Gastroesophageal sphincter (tissue), 4 donors: ENCODE results near the gene C11orf52. TPM values are rescaled to one million over a fixed set of nuclear protein-coding genes. Genes with fewer than 3 reads are reported as not detected.
"Not testable (repeated sequence)": the region's sequence is repeated elsewhere in the genome, so short reads cannot be mapped to it uniquely, and the experiment has no call there.

Experiments used
- ATAC-seq: fragments of 150-250 bp; one replicate; pipeline ENCODE4 v1.9.1; 2016; ENCODE audit warnings: mild to moderate bottlenecking, moderate library complexity
- H3K27ac ChIP-seq, 4 donors: fragments of 200-600 bp; sonication (generic) in 3 of 4; 1 replicate in 3 of 4; 2 replicates in 1 of 4; pipeline ENCODE4 v1.5.1; 2016 to 2019
- H3K27me3 ChIP-seq: fragments of 200-600 bp; sonication (generic); one replicate; pipeline ENCODE4 v1.5.1; 2019
- H3K36me3 ChIP-seq, 2 donors: fragments of 200-600 bp; sonication (generic); one replicate each; pipeline ENCODE4 v1.5.1; 2019; ENCODE audit warnings: control low read depth in 1 of 2
- H3K4me1 ChIP-seq, 3 donors: fragments of 200-600 bp; sonication (generic); 1 replicate in 2 of 3; 2 replicates in 1 of 3; pipeline ENCODE4 v1.5.1; 2016 to 2019; ENCODE audit warnings: control low read depth in 2 of 3
- H3K4me3 ChIP-seq, 2 donors: fragments of 200-600 bp; sonication (generic); one replicate each; pipeline ENCODE4 v1.5.1; 2019; ENCODE audit warnings: mild to moderate bottlenecking in 1 of 2, moderate library complexity in 1 of 2
- H3K9me3 ChIP-seq, 3 donors: fragments of 200-600 bp; sonication (generic); one replicate each; pipeline ENCODE4 v1.5.1; 2017 to 2019; ENCODE audit warnings: control low read depth in 2 of 3
- CTCF ChIP-seq, 4 experiments: fragments of 200-600 bp in 2 of 4; fragments of 450-650 bp in 2 of 4; sonication (generic) in 1 of 4; IDR thresholded peaks; one replicate each; pipeline ENCODE4 v1.5.1; 2017 to 2019; ENCODE audit warnings: antibody characterized with exemption in 4 of 4, mild to moderate bottlenecking in 2 of 4, moderate library complexity in 2 of 4
- EP300 ChIP-seq: sonication (generic); formaldehyde crosslinking; IDR thresholded peaks from one replicate; pipeline ENCODE4 v1.6.1; 2017; ENCODE audit warnings: antibody characterized with exemption, mild to moderate bottlenecking
- POLR2A ChIP-seq, 2 donors: fragments of 450-650 bp; IDR thresholded peaks; one replicate each; pipeline ENCODE4 v1.6.1; 2017; ENCODE audit warnings: antibody characterized with exemption in 2 of 2, mild to moderate bottlenecking in 2 of 2, moderate library complexity in 1 of 2
- POLR2AphosphoS5 ChIP-seq: sonication (generic); formaldehyde crosslinking; IDR thresholded peaks from one replicate; pipeline ENCODE4 v1.6.1; 2017; ENCODE audit warnings: antibody characterized with exemption
- WGBS, 2 donors: methylation state at CpG; one replicate each; pipeline ENCODE4 v1.1.5; 2018; ENCODE audit warnings: low coverage in 1 of 2; 5-methylcytosine and 5-hydroxymethylcytosine counted together
- total RNA-seq, 4 donors: library from RNA; depleted of rRNA; stranded (reverse); fragments of >200 nt; gene quantifications; one replicate each; pipeline ENCODE4 v1.1.0, GENCODE V29; 2016

The C11orf52 gene
- total RNA-seq, 4 donors from 2014 or later = 2.4 to 3.3 (median 3.1) TPM; not detected in 1

DNA sequence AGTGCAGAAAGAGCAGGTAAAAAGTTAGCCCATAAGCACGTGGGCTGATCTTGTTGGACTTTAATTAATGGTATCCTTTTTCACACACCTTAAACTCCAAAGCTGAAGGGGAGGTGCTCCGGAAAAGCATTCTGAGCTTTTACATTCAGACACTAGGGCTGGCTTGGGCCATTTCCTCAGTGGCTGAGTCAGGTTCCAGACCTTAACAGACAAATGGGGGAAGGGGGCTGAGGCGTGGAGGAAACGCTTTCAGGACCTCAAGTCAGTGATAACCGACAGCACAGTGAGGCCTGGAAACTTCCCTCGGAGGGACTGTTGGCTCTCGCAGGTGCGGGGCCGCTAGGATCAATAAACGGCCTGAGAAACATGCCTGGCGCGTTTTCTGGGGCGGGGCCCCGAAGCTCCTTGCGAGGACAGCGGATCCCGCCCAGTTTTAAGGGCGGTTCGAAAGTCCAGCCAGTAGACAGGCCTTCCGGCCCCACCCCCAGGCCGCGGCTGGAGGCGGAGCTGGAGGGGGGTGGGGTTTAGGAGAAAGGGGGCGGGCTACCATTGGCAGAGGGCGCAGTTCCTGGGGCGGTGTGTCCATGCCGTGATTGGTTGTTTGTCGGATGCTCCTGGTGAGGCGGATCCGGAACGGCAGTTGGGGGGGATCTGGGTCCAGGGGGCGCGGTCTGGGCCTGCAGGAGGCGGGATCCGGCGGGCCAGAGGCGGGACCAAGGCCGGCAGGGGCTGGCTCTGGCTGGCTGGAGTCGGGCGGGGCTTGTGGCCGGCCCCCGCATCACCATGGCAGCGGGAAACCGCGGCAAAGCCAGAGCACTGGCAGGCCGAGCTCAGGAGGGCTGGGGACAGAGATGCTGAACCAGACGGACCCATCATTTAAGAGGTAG lies 8.0 kb downstream of the C11orf52 start:
- TF ChIP-seq EP300 (no peak), POLR2A (IDR thresholded peaks at IDR 0.05) (peak; percentile 37 to 38), CTCF (IDR thresholded peaks at IDR 0.05) (peak in 2 of 4 experiments; percentile 44 to 47), POLR2AphosphoS5 (peak; percentile 45)
- Histone ChIP-seq H3K27me3 (no peaks in the 10 kb centered on the region), H3K4me3 (peak overlapping the region; percentile 16 to 43), H3K4me1 (peaks cover 8 to 57% (median 28%) of the 10 kb centered on the region in 3 donors), H3K27ac (peak overlapping the region; percentile 76 to 96 (median 92)), H3K36me3 (no peaks in the 10 kb centered on the region), H3K9me3 (no peaks in the 10 kb centered on the region)
- peak; percentile 93 for ATAC-seq
- 0% methylated on average over 2 to 4 of the region's 47 CpGs for WGBS, 2 donors

DNA sequence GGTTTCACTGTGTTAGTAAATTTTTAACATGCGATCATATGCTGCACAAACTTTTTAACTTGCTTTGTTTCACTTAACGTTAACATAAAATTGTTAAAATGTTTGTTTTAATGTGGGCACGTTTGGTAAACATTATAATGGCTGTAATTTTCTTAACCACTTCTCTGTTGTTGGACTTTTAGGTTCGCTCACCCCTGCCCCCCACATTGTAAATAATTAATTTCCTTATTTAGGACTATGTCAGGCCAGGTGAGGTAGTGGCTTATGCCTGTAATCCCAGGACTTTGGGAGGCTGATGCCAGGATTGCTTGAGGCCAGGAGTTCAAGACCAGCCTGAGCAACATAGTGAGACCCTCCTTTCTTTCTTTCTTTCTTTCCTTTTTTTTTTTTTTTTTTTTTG lies 11.8 kb downstream of the C11orf52 start:
- H3K4me1 ChIP-seq = peaks cover 0 to 43% (median 11%) of the 10 kb centered on the region in 3 donors
- no peak for TF ChIP-seq POLR2AphosphoS5
- no peak for TF ChIP-seq EP300
- TF ChIP-seq POLR2A (IDR thresholded peaks at IDR 0.05) = no peak
- TF ChIP-seq CTCF (IDR thresholded peaks at IDR 0.05) = no peak
- no peaks in the 10 kb centered on the region for H3K27me3 ChIP-seq
- 71 to 76% methylated on average over 4 of the region's 4 CpGs for WGBS, 2 donors
- H3K36me3 ChIP-seq = no peaks in the 10 kb centered on the region
- H3K27ac ChIP-seq = no peak overlapping the region
- no peak overlapping the region for H3K4me3 ChIP-seq
- ATAC-seq = no peak
- H3K9me3 ChIP-seq = no peaks in the 10 kb centered on the region

GRCh38 chr11:111932611-111932950 lies 13.9 kb downstream of the C11orf52 start:
- 84 to 88% methylated on average over 2 of the region's 2 CpGs for WGBS, 2 donors
- ATAC-seq = no peak
- H3K4me1 ChIP-seq = peaks cover 3 to 44% (median 15%) of the 10 kb centered on the region in 3 donors
- no peaks in the 10 kb centered on the region for H3K27me3 ChIP-seq
- H3K36me3 ChIP-seq = no peaks in the 10 kb centered on the region
- no peak overlapping the region for H3K27ac ChIP-seq
- H3K4me3 ChIP-seq = no peak overlapping the region
- TF ChIP-seq EP300 (no peak), POLR2AphosphoS5 (no peak), CTCF (IDR thresholded peaks at IDR 0.05) (no peak), POLR2A (IDR thresholded peaks at IDR 0.05) (no peak)
- H3K9me3 ChIP-seq = no peaks in the 10 kb centered on the region

DNA sequence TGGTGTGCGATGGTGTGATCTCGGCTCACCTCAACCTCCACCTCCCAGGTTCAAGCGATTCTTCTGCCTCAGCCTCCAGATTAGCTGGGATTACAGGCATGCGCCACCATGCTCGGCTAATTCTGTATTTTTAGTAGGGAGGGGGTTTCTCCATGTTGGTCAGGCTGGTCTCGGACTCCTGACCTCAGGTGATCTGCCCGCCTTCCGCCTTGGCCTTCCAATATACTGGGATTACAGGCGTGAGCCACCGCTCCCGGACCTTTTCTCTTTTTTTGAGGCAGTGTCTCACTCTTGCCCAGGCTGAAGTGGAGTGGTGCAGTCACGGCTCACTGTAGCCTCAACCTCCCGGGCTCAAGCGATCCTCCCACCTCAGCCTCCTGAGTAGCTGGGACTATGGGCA lies 14.5 kb downstream of the C11orf52 start:
- H3K27me3 ChIP-seq, ATAC-seq: not testable (repeated sequence)
- WGBS, 2 donors = 93 to 95% methylated on average over 2 to 11 of the region's 14 CpGs

GRCh38 chr11:111933872-111934271 lies 15.2 kb downstream of the C11orf52 start:
- 18 to 35% methylated on average over 1 of the region's 1 CpG for WGBS, 2 donors
- Histone ChIP-seq H3K27me3 (no peaks in the 10 kb centered on the region), H3K9me3 (no peaks in the 10 kb centered on the region), H3K4me3 (no peak overlapping the region), H3K36me3 (no peaks in the 10 kb centered on the region), H3K4me1 (peaks cover 3 to 54% (median 25%) of the 10 kb centered on the region in 3 donors), H3K27ac (peak overlapping the region in 2 of 4 donors; percentile 85 to 88)
- ATAC-seq = no peak
- TF ChIP-seq EP300 (no peak), POLR2AphosphoS5 (no peak), POLR2A (IDR thresholded peaks at IDR 0.05) (no peak), CTCF (IDR thresholded peaks at IDR 0.05) (no peak)

More for the DNA sequence above, 14.5 kb downstream of the C11orf52 start:
- peak overlapping the region in 1 of 4 donors; percentile 46 for H3K27ac ChIP-seq
- not testable (repeated sequence) for H3K4me3 ChIP-seq, H3K36me3 ChIP-seq, H3K9me3 ChIP-seq
- peaks cover 3 to 47% (median 21%) of the 10 kb centered on the region in 3 donors for H3K4me1 ChIP-seq
